ENCODE data around the gene CLDND1. TPM values are rescaled to one million over a fixed set of nuclear protein-coding genes. Genes with fewer than 3 reads are reported as not detected.

Gene CLDND1
- 43.3 to 61.2 TPM (median 59.3 TPM) in 5 replicates for total RNA-seq (2022; extraction: Qiagen RNA extraction)

DNA sequence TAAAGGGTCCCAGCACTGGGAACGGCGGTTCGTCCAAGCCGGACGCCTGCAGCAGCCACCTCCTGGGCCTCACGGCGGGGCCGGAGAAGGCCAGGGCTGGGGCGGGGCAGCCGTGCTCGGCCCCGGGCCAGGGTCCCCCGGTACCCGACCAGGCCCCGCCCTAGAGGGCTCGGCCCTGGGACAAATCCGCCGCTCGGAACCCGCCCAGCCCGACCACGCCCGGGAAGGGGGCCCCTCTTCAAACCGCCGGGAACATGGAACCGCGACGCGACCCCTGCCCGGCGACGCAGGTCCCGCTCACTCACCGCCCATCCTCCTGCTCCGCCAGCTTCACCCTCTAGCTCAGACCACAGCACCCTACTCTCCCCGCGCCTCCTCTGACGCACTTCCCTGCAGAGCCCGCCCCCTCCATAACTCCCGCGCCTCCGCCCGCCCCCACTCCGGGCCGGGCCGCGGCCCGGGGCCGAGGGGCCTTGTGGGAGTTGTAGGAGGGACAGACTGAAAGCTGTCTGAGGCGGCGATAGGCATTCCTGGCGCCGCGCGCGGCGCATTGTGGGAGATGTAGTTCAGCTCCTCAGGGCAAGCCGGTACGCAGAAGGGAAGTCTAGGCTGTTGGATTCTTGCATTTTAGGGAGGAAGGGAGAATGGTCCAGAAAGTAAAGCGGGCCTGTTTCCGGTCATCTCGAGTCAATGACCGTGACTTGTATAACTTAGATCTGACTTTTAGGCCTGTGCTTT is at the start of gene CLDND1:
Gene CLDND1 (minus strand): TSS at position 359 of the 738 bp plus-strand sequence. CDS start 1,478 bp downstream, outside the sequence.

DNA sequence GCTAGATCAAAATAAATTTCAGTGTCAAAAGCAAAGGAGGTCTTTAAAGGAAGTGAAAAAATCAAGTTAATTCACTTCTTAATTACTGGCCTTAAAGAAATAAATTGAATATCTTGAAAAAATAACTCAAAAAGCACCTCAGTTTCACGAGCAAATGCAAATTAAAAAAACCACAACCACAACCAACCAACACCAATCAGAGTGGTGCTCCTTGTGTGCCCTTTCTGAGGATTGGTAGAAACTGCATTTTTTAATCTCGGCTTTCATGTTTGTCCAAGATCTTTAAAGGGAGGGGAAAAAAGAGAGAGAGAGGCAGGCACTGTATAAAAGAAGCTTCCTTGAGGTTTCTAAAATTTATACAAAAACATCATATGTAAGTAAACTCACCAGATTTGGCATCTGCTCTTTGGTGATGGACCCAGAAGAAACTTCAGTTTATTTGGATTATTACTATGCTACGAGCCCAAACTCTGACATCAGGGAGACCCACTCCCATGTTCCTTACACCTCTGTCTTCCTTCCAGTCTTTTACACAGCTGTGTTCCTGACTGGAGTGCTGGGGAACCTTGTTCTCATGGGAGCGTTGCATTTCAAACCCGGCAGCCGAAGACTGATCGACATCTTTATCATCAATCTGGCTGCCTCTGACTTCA is 9.0 kb upstream of the CLDND1 start, which contains the start of gene GPR15:
Gene GPR15 (plus strand): TSS at position 357 of the 653 bp plus-strand sequence. CDS start 56 bp downstream, at position 413.

DNA sequence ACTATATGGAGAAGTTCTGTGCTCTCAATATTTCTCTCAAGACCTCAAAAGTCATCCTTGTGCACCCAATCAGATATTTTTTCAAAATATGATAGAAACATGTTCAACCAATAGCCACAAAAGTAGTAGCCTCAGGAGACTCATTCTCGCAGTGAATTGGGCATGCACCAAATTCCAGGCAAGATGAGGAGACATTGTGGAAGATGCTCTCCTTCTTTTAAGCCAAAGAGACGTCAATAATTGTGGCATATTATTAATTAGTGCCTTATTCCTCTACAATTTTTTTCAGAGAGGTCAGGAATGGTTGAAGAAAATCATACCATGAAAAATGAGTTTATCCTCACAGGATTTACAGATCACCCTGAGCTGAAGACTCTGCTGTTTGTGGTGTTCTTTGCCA is 25.3 kb downstream of the CLDND1 start, which contains the start of gene OR5K2:
Gene OR5K2 (plus strand): TSS at position 301 of the 400 bp plus-strand sequence. CDS start 0 bp downstream, at position 301.

Other genes with a start within 250 kb of the CLDND1 start
- not detected in 5 replicates for gene OR5H2, start 240.4 kb downstream of the CLDND1 start, total RNA-seq (2022; extraction: Qiagen RNA extraction)
- gene OR5K4, start 169.0 kb downstream of the CLDND1 start, total RNA-seq (2022; extraction: Qiagen RNA extraction): not detected in 5 replicates
- gene OR5K3, start 132.2 kb downstream of the CLDND1 start, total RNA-seq (2022; extraction: Qiagen RNA extraction): not detected in 5 replicates
- gene OR5K1, start 59.7 kb downstream of the CLDND1 start, total RNA-seq (2022; extraction: Qiagen RNA extraction): not detected in 5 replicates
- not detected in 5 replicates for gene OR5K2, start 25.2 kb downstream of the CLDND1 start, total RNA-seq (2022; extraction: Qiagen RNA extraction)
- not detected in 5 replicates for gene GPR15, start 9.1 kb upstream of the CLDND1 start, total RNA-seq (2022; extraction: Qiagen RNA extraction)
- 18.5 to 23.6 TPM (median 21.5 TPM) in 5 replicates for gene CPOX, start 70.7 kb upstream of the CLDND1 start, total RNA-seq (2022; extraction: Qiagen RNA extraction)
- 0.55 to 1.8 TPM (median 1.2 TPM) in 5 replicates for gene ST3GAL6, start 240.4 kb upstream of the CLDND1 start, total RNA-seq (2022; extraction: Qiagen RNA extraction)